Measurements from ENCODE around the gene NDC1.

NDC1 gene

GRCh38 chr1:53725238-53725689 is 112.8 kb downstream of the NDC1 start:
- DNase-seq (ENCODE audit: low read depth) = no peak
- TF ChIP-seq CTCF (conservative IDR thresholded peaks at IDR 0.05; ENCODE audit: low read depth, low read length) = peak; percentile 26
- H3K4me3 ChIP-seq (ENCODE audit: low read length) = no peak overlapping the region

DNA sequence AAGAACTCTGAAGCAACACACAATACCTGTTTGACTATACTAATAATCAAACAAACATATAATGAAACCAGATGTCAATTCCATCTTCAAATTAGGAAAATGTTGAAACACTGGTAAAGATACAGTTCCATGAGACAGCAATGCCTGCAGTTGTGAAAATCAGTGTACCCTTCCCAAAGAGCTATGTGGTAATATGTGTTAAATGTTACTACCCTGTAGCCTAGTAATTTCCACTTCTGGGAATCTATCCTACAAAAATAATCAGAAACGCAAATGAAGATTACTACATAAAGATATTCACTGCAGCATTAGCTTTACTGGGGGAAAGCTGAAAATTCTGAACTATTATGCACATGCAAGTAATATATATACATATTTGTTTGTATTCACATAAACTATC is 116.1 kb downstream of the NDC1 start:
- no peak overlapping the region for H3K4me3 ChIP-seq (ENCODE audit: low read length)
- no peak for TF ChIP-seq CTCF (conservative IDR thresholded peaks at IDR 0.05; ENCODE audit: low read depth, low read length)
- DNase-seq (ENCODE audit: low read depth) = no peak

GRCh38 chr1:53721088-53721487 is 117.0 kb downstream of the NDC1 start:
- no peak for TF ChIP-seq CTCF (conservative IDR thresholded peaks at IDR 0.05; ENCODE audit: low read depth, low read length)

GRCh38 chr1:53719469-53719868 is 118.6 kb downstream of the NDC1 start:
- TF ChIP-seq CTCF (conservative IDR thresholded peaks at IDR 0.05; ENCODE audit: low read depth, low read length) = no peak
- no peak for DNase-seq (ENCODE audit: low read depth)
- no peak overlapping the region for H3K4me3 ChIP-seq (ENCODE audit: low read length)

More at GRCh38 chr1:53721088-53721487, 117.0 kb downstream of the NDC1 start:
- no peak overlapping the region for H3K4me3 ChIP-seq (ENCODE audit: low read length)
- no peak for DNase-seq (ENCODE audit: low read depth)

- no peak for TF ChIP-seq CTCF (conservative IDR thresholded peaks at IDR 0.05; ENCODE audit: low read depth, low read length)
- no peak overlapping the region for H3K4me3 ChIP-seq (ENCODE audit: low read length)
- DNase-seq (ENCODE audit: low read depth) = no peak
These were observed 119.7 kb downstream of the NDC1 start for GRCh38 chr1:53718443-53718842.

- no peak overlapping the region for H3K4me3 ChIP-seq (ENCODE audit: low read length)
- DNase-seq (ENCODE audit: low read depth) = no peak
- no peak for TF ChIP-seq CTCF (conservative IDR thresholded peaks at IDR 0.05; ENCODE audit: low read depth, low read length)
These were observed 120.9 kb downstream of the NDC1 start for GRCh38 chr1:53717025-53717804.

DNA sequence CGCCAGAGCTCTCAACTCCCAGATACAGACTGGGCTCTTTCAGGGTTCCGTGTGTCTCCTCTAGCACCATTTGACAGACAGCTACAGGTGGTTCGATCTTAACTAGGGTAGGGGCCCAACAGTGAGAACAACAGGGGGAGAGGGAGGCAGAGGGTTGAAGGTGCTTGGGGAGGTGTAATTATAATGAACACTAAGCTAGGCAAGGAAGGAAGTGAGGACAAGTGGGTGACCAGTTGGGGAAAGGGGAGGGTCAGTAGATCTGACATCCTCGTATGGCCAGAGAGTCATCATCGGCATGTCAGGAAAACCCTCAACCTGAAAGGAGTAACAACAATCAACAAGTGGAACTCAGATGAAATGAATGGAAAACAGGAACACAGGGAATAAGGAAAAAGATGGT is 121.9 kb downstream of the NDC1 start:
- DNase-seq (ENCODE audit: low read depth) = no peak
- TF ChIP-seq CTCF (conservative IDR thresholded peaks at IDR 0.05; ENCODE audit: low read depth, low read length) = no peak
- no peak overlapping the region for H3K4me3 ChIP-seq (ENCODE audit: low read length)
